Measurements from ENCODE around the gene VANGL1. TPM values are rescaled to one million over a fixed set of nuclear protein-coding genes. Genes with fewer than 3 reads are reported as not detected.

Gene VANGL1
- total and polyA plus RNA-seq, 9 donors: 4.9 to 10.2 (median 7.4) TPM

DNA sequence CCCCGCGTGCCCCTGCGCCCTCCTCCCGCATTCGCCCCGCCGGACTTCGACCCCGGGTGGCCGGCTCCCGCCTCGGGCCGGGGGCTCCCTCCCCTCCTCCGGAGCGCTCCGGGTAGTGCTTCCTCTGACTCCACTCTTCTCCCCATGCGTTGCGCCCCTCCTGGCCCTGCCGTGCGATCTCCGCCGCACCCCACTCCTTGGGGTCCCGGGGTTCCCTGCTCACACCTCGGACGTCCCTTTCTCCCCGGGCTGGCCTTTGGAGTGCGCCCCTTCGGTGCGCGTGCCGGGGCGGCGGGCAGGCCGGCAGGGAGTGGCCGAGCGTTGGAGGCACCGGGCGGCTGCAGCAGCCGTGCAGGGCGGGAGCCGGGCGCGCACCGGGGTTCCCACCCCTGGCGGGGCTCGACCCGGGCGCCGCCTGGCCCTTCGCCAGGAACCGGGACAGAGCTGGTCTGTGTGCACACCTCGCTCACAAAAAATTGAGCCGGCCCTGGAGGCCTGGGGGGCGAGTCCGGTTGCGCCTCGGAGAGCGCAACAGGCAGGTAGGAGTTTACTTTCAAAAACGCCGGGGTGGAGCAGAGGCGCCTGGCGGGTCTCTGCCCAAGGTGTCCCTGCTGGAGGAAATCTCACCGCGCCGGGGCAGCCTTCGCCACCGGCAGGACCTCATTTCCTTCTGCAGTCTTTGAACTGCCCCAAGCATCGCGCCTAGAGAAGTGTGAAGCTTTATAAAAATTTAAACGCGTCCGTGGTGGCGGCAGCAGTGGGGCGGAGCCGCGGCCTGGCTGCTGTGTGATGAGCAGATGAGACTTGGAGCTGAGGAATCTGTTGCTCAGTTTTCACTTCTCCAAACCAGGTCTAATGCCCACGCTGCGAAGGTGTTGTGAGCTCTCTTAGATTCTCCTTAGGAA, 650 bp downstream of the VANGL1 start:
- H3K9me3 ChIP-seq (replicated peaks; ENCODE audit: control insufficient read depth, low read depth, low read length): peaks cover 3% of the 10 kb centered on the region
- H3K4me3 ChIP-seq (ENCODE audit: low read length): peak overlapping the region; percentile 77
- peak overlapping the region; percentile 62 for H3K27ac ChIP-seq (ENCODE audit: low read length)
- peak; percentile 49 for DNase-seq
- H3K36me3 ChIP-seq (ENCODE audit: control insufficient read depth, insufficient read depth, low read length): no peaks in the 10 kb centered on the region
- peaks cover 4% of the 10 kb centered on the region for H3K27me3 ChIP-seq (ENCODE audit: control insufficient read depth, insufficient read depth, low read length)
- under 1% methylated on average over 75 of the region's 78 CpGs for WGBS (ENCODE audit: insufficient coverage)
- H3K4me1 ChIP-seq (ENCODE audit: control insufficient read depth, insufficient read depth, low read length): no peaks in the 10 kb centered on the region

DNA sequence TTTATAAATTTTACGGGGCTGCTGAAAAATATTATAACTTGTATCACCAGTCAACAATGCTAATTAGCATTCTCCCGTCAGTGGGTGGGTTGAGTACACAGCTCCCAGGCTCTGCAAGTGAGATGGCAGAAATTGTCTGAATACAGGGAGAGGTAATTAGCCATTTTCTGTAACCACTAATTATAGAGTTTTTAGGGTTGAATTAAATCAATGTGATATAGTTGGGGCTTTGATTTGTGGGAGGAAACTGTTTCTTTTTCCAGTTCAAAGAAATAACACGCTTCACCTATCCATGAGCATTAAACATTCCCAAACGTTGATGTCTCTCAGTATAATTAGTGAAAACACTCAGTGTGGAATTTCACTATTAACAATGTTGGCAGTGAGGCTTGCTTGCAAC, 1.5 kb downstream of the VANGL1 start:
- no CpG with 5 or more reads among the region's 4 CpGs for WGBS (ENCODE audit: insufficient coverage)
- no peaks in the 10 kb centered on the region for H3K36me3 ChIP-seq (ENCODE audit: control insufficient read depth, insufficient read depth, low read length)
- no peak overlapping the region for H3K27ac ChIP-seq (ENCODE audit: low read length)
- peaks cover 3% of the 10 kb centered on the region for H3K9me3 ChIP-seq (replicated peaks; ENCODE audit: control insufficient read depth, low read depth, low read length)
- no peak for DNase-seq
- H3K27me3 ChIP-seq (ENCODE audit: control insufficient read depth, insufficient read depth, low read length): peaks cover 4% of the 10 kb centered on the region
- no peak overlapping the region for H3K4me3 ChIP-seq (ENCODE audit: low read length)
- H3K4me1 ChIP-seq (ENCODE audit: control insufficient read depth, insufficient read depth, low read length): no peaks in the 10 kb centered on the region

DNA sequence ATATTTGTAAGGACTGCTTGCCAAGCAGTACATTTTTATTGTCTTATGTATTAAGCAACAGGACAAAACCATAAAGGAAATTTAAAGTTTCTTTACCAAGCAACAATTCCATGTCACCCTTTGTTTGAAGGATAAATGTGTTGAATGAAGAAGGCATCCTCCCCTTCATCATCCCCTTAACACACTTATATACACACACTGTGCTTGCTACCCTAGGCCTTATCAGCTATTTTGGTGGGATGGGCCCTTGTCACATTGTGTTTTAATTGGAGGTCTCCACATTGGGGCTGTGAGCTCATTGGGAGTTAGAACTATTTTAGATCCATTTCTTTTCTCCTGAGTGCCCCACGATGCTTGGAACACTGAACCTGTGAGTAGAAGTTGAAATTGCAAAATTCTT, 1.9 kb downstream of the VANGL1 start:
- Histone ChIP-seq H3K4me1 (ENCODE audit: control insufficient read depth, insufficient read depth, low read length) (no peaks in the 10 kb centered on the region), H3K27me3 (ENCODE audit: control insufficient read depth, insufficient read depth, low read length) (peaks cover 4% of the 10 kb centered on the region), H3K27ac (ENCODE audit: low read length) (no peak overlapping the region), H3K36me3 (ENCODE audit: control insufficient read depth, insufficient read depth, low read length) (no peaks in the 10 kb centered on the region), H3K4me3 (ENCODE audit: low read length) (no peak overlapping the region), H3K9me3 (replicated peaks; ENCODE audit: control insufficient read depth, low read depth, low read length) (peaks cover 3% of the 10 kb centered on the region)
- DNase-seq: no peak
- no CpG with 5 or more reads among the region's 1 CpG for WGBS (ENCODE audit: insufficient coverage)

DNA sequence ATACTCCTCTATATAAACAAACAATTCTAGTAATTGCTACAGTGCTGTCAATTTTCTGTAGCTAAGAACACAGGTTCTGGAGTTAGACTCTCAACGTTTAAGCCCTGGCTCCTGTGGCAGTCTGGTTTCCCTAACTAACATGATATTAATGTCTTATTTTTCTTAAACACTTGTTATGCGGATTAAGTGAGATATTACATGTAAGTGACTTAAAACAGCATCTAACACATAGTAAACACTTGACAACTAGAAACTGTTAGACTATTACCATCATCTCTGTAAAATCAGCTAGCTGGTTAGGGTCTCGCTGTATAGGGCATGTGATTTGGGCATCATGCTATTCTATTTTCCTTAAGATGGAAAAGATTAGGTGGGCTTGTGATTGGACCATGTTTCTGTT, 2.3 kb downstream of the VANGL1 start:
- Histone ChIP-seq H3K27ac (ENCODE audit: low read length) (no peak overlapping the region), H3K27me3 (ENCODE audit: control insufficient read depth, insufficient read depth, low read length) (no peaks in the 10 kb centered on the region), H3K9me3 (replicated peaks; ENCODE audit: control insufficient read depth, low read depth, low read length) (peaks cover 3% of the 10 kb centered on the region), H3K36me3 (ENCODE audit: control insufficient read depth, insufficient read depth, low read length) (no peaks in the 10 kb centered on the region), H3K4me3 (ENCODE audit: low read length) (no peak overlapping the region), H3K4me1 (ENCODE audit: control insufficient read depth, insufficient read depth, low read length) (no peaks in the 10 kb centered on the region)
- no peak for DNase-seq
- no CpG with 5 or more reads among the region's 3 CpGs for WGBS (ENCODE audit: insufficient coverage)

DNA sequence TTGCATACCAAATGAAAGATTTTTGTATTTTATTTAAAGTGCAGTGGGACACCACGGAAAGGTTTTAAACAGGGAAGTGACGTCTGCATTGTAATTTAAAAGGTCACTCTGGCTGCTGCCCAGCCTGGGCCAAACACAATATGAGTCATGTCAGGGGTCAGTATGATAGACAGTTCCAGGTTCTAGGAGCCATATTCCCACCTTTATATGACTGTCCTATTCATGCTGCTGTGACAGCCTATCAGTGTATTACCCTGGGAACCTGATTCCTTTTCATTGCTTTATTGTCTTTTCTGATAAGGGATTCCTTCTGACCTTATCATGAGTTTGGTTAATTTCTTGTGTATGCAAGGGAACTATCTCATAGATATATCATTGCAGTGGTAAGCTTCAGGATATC, 5.3 kb downstream of the VANGL1 start:
- H3K4me3 ChIP-seq (ENCODE audit: low read length): no peak overlapping the region
- no peak for DNase-seq
- WGBS (ENCODE audit: insufficient coverage): 37% methylated on average over 2 of the region's 2 CpGs

DNA sequence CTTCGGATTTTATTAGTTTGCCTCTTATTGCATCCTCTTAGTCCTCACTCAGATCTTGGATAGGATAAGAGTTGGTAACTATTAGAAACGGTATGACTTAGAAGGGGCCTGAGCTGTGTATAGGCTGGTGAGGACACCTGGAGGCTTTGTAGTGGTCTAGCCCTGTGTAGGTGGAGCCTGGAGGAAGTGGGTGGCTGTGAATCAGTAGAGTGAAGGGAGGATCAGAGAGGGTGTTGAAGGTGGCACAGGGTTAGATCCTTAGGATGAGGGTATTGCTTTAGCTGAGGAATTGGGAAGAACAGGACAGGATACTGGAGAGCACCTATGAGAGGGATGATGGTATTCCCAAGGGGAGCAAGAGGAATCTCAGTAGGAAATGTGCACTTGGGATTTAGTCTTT, 5.7 kb downstream of the VANGL1 start:
- Histone ChIP-seq H3K27ac (ENCODE audit: low read length) (no peak overlapping the region), H3K36me3 (ENCODE audit: control insufficient read depth, insufficient read depth, low read length) (peaks cover 2% of the 10 kb centered on the region), H3K27me3 (ENCODE audit: control insufficient read depth, insufficient read depth, low read length) (no peaks in the 10 kb centered on the region), H3K4me3 (ENCODE audit: low read length) (no peak overlapping the region), H3K4me1 (ENCODE audit: control insufficient read depth, insufficient read depth, low read length) (peaks cover 5% of the 10 kb centered on the region), H3K9me3 (replicated peaks; ENCODE audit: control insufficient read depth, low read depth, low read length) (no peaks in the 10 kb centered on the region)
- WGBS (ENCODE audit: insufficient coverage): 14% methylated on average over 1 of the region's 2 CpGs
- DNase-seq: no peak

More for the DNA sequence above, 5.3 kb downstream of the VANGL1 start:
- Histone ChIP-seq H3K27me3 (ENCODE audit: control insufficient read depth, insufficient read depth, low read length) (no peaks in the 10 kb centered on the region), H3K4me1 (ENCODE audit: control insufficient read depth, insufficient read depth, low read length) (peaks cover 5% of the 10 kb centered on the region), H3K36me3 (ENCODE audit: control insufficient read depth, insufficient read depth, low read length) (no peaks in the 10 kb centered on the region), H3K27ac (ENCODE audit: low read length) (no peak overlapping the region), H3K9me3 (replicated peaks; ENCODE audit: control insufficient read depth, low read depth, low read length) (no peaks in the 10 kb centered on the region)

DNA sequence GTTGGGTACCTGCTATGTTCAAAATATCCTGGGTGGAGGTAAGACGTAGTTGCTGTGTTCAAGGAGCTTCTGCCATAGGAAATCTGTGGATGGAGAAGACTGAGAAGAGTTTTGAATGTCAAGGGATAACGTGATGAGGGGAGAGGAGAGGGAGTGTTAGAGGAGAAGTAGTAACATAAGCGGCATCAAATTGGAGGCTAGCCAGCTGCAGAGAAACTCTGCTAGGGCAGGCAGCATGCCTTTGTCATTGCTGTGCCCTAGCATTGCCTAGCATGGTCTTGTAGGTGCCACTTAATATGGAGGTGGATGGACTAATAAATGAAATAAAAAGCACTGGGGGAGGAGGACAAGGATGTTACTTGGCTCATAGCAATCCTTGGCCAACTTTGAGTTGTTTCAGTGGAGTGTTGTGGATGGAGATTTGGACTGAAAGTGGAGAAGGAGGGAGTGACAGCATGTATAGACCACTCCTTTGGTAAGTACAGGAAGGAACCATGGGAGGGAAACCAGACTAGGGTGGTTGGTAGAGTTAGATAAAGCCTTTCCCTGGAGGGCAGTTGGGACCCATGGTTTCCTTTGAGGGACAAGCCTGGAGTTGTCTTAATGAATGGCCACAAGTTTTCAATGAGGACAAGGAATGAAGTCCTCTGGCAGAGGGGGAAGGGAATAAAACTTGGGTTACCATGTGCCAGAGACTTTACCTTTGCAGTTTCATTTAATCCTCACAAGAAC, 6.3 kb downstream of the VANGL1 start:
- Histone ChIP-seq H3K27ac (ENCODE audit: low read length) (no peak overlapping the region), H3K4me1 (ENCODE audit: control insufficient read depth, insufficient read depth, low read length) (peaks cover 5% of the 10 kb centered on the region), H3K36me3 (ENCODE audit: control insufficient read depth, insufficient read depth, low read length) (peaks cover 3% of the 10 kb centered on the region), H3K9me3 (replicated peaks; ENCODE audit: control insufficient read depth, low read depth, low read length) (no peaks in the 10 kb centered on the region), H3K27me3 (ENCODE audit: control insufficient read depth, insufficient read depth, low read length) (no peaks in the 10 kb centered on the region), H3K4me3 (ENCODE audit: low read length) (no peak overlapping the region)
- DNase-seq: no peak
- WGBS (ENCODE audit: insufficient coverage): 93% methylated on average over 3 of the region's 3 CpGs

DNA sequence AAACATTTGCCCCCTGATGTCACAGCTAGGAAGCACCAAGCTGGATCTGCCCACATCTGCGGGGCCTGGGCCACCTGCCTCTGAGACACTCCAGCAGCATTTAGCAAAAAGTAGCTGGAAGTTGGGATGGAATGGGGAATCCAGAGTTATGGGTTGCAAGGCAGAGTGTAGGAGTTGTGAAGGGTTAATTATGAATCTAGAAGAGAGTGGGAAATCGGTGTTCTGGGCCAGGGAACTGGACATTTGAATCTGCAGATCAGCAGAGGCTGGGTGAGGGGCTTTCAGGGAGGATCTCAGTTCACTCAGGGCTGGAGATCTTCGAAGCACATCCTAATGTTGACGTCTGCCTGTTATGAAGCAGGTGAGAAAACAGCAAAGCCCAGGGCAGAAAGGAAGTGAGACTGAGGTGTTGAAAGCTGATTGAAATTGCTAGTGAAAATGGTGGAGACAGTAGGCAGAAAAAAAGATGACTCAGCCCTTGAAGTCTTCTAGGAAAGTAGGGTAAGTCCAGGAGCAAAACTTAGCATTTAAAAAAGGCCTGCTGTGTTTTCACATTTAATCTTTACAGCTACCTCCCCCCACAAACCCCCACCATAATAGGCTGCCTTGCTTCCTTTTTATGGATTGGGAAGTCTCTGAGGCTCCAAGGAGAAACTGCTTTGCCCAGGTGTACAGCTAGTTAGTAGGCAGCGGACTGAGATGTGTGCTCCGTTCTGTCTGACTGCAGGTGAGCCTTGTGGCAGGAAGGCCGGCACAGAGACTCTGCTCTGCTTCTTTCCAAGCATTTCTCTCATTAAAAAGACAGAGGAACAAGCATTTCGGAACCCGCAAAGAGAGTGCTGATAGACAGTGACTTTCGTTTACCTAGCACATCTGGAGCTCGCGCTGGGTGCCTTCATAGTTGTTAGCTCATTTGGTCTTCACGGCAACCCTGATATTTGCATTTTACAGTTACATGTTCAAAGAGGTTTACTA, 7.2 kb downstream of the VANGL1 start:
- peaks cover 7% of the 10 kb centered on the region for H3K4me1 ChIP-seq (ENCODE audit: control insufficient read depth, insufficient read depth, low read length)
- 62% methylated on average over 12 of the region's 13 CpGs for WGBS (ENCODE audit: insufficient coverage)
- H3K27ac ChIP-seq (ENCODE audit: low read length): no peak overlapping the region
- DNase-seq: no peak
- H3K27me3 ChIP-seq (ENCODE audit: control insufficient read depth, insufficient read depth, low read length): no peaks in the 10 kb centered on the region
- no peaks in the 10 kb centered on the region for H3K9me3 ChIP-seq (replicated peaks; ENCODE audit: control insufficient read depth, low read depth, low read length)
- no peak overlapping the region for H3K4me3 ChIP-seq (ENCODE audit: low read length)
- peaks cover 3% of the 10 kb centered on the region for H3K36me3 ChIP-seq (ENCODE audit: control insufficient read depth, insufficient read depth, low read length)

DNA sequence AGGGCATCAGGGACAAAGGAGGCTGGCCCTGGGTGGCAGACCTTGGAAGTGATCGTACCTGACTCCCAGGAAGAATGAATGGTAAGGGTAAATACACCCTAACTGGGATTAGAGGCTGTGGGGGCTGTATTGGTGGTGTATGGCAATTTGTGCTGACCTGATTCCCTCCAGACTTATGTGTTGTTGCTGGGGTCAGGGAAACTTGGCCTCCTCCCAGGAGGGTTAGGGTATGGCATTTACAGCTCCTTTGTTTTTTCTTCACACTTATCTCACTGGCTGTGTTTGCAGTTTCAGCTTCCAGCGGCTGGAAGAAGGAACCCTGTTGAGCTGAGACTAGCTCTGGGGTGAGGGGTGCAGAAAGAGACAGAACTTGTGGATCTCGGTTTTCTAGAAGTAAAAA, 8.2 kb downstream of the VANGL1 start:
- H3K27ac ChIP-seq (ENCODE audit: low read length): no peak overlapping the region
- no peak overlapping the region for H3K4me3 ChIP-seq (ENCODE audit: low read length)
- peak; percentile 39 for DNase-seq
- peaks cover 3% of the 10 kb centered on the region for H3K36me3 ChIP-seq (ENCODE audit: control insufficient read depth, insufficient read depth, low read length)
- no peaks in the 10 kb centered on the region for H3K27me3 ChIP-seq (ENCODE audit: control insufficient read depth, insufficient read depth, low read length)
- H3K9me3 ChIP-seq (replicated peaks; ENCODE audit: control insufficient read depth, low read depth, low read length): no peaks in the 10 kb centered on the region
- WGBS (ENCODE audit: insufficient coverage): 54% methylated on average over 1 of the region's 3 CpGs
- peaks cover 13% of the 10 kb centered on the region for H3K4me1 ChIP-seq (ENCODE audit: control insufficient read depth, insufficient read depth, low read length)

All from muscle of leg (tissue), 11 donors.